ENCODE data around the gene MT1H.

Gene MT1H

GRCh38 chr16:56636616-56637413, 32.8 kb upstream of the MT1H start:
- DNase-seq (ENCODE audit: low spot score) = no peak

GRCh38 chr16:56637814-56638750, 31.5 kb upstream of the MT1H start, which contains the start of gene MT1A:
MT1A (plus strand) TSS chr16:56638666; CDS start chr16:56638739, 73 bp downstream.
- DNase-seq (ENCODE audit: low spot score) = no peak

- no peak for DNase-seq (ENCODE audit: low spot score)
Observed at GRCh38 chr16:56639045-56639444, 30.6 kb upstream of the MT1H start.

GRCh38 chr16:56640076-56640475, 29.5 kb upstream of the MT1H start:
- DNase-seq (ENCODE audit: low spot score) = no peak

GRCh38 chr16:56641166-56641565, 28.4 kb upstream of the MT1H start:
- no peak for DNase-seq (ENCODE audit: low spot score)

GRCh38 chr16:56643080-56643778, 26.4 kb upstream of the MT1H start:
- DNase-seq (ENCODE audit: low spot score) = peak; percentile 36

- DNase-seq (ENCODE audit: low spot score) = no peak
Observed at GRCh38 chr16:56643833-56644232, 25.8 kb upstream of the MT1H start.

- no peak for DNase-seq (ENCODE audit: low spot score)
Observed at GRCh38 chr16:56645311-56645710, 24.3 kb upstream of the MT1H start.

GRCh38 chr16:56645838-56646237, 23.8 kb upstream of the MT1H start:
- DNase-seq (ENCODE audit: low spot score) = no peak

- DNase-seq (ENCODE audit: low spot score) = no peak
Observed at GRCh38 chr16:56647641-56648431, 21.8 kb upstream of the MT1H start.

GRCh38 chr16:56649271-56649670, 20.3 kb upstream of the MT1H start:
- no peak for DNase-seq (ENCODE audit: low spot score)

- no peak for DNase-seq (ENCODE audit: low spot score)
Observed at GRCh38 chr16:56649820-56650219, 19.8 kb upstream of the MT1H start.

- no peak for DNase-seq (ENCODE audit: low spot score)
Observed at GRCh38 chr16:56651586-56651985, 18.0 kb upstream of the MT1H start, which contains the start of gene MT1B. MT1B (plus strand) TSS chr16:56651886; CDS start chr16:56651954, 68 bp downstream.

- DNase-seq (ENCODE audit: low spot score) = no peak
Observed at GRCh38 chr16:56652600-56652999, 17.0 kb upstream of the MT1H start.

- DNase-seq (ENCODE audit: low spot score) = no peak
Observed at GRCh38 chr16:56653218-56653617, 16.4 kb upstream of the MT1H start.

GRCh38 chr16:56657555-56658326, 11.9 kb upstream of the MT1H start, which contains the start of gene MT1F:
MT1F (plus strand) TSS chr16:56657959; CDS start chr16:56658059, 100 bp downstream.
- DNase-seq (ENCODE audit: low spot score) = no peak

GRCh38 chr16:56658327-56658875, 11.2 kb upstream of the MT1H start:
- DNase-seq (ENCODE audit: low spot score) = no peak

- no peak for DNase-seq (ENCODE audit: low spot score)
Observed at GRCh38 chr16:56662357-56663354, 7.0 kb upstream of the MT1H start.

- DNase-seq (ENCODE audit: low spot score) = no peak
Observed at GRCh38 chr16:56664506-56664905, 5.1 kb upstream of the MT1H start.

Measured in hematopoietic multipotent progenitor cell treated with erythropoietin and hydrocortisone succinate and interleukin-3 and kit ligand, for 15 days (in vitro differentiated cells).